H1 (cell line): Measurements from ENCODE around the gene MYL3. TPM values are rescaled to one million over a fixed set of nuclear protein-coding genes. Genes with fewer than 3 reads are reported as not detected.

Experiments
- CTCF ChIA-PET: fragments of 300-600 bp; sonication (Branson Sonifier 250); formaldehyde crosslinking; loops from one replicate; lab custom pipeline; 2021; ENCODE audit not compliant: partially characterized antibody; lab: Charles Lee
- POLR2A ChIA-PET: fragments of 300-600 bp; sonication (Branson Sonifier 250); formaldehyde crosslinking; loops from one replicate; lab custom pipeline; 2021; ENCODE audit warnings: inconsistent platforms; ENCODE audit not compliant: partially characterized antibody; lab: Charles Lee
- DNase-seq, 2 experiments: peaks; one replicate each; pipeline versions ENCODE4 v3.0.0 to v3.0.0-alpha.2; 2010 to 2022; ENCODE audit warnings: low spot score in 2 of 2, low read depth in 1 of 2, mixed read lengths in 1 of 2
- FAIRE-seq: peaks from 2 replicates; lab custom pipeline; 2011; peaks lifted over from hg19 to GRCh38; lab: Jason Lieb, UNC
- H2AFZ ChIP-seq: 2 replicates; pipeline ENCODE4 v1.8.1; 2012; ENCODE audit warnings: low read length, inconsistent platforms
- H2AK5ac ChIP-seq: 2 replicates; pipeline ENCODE4 v1.6.1; 2013; ENCODE audit warnings: low read depth, low read length
- H2BK120ac ChIP-seq: replicated peaks from 2 replicates; pipeline ENCODE3; 2013; ENCODE audit warnings: low read depth, low read length, inconsistent platforms
- H2BK12ac ChIP-seq: 2 replicates; pipeline ENCODE4 v1.6.1; 2013; ENCODE audit warnings: low read depth, low read length
- H2BK15ac ChIP-seq: 2 replicates; pipeline ENCODE4 v1.6.1; 2013; ENCODE audit warnings: low read length
- H2BK20ac ChIP-seq: 2 replicates; pipeline ENCODE4 v1.6.1; 2013; ENCODE audit warnings: low read length
- H2BK5ac ChIP-seq: 2 replicates; pipeline ENCODE4 v1.6.1; 2013; ENCODE audit warnings: low read depth, low read length
- H3K14ac ChIP-seq: 2 replicates; pipeline ENCODE4 v1.6.1; 2013; ENCODE audit warnings: inconsistent platforms; ENCODE audit not compliant: insufficient read length
- H3K18ac ChIP-seq: 2 replicates; pipeline ENCODE4 v1.6.1; 2013; ENCODE audit warnings: low read length; ENCODE audit errors: extremely low read depth
- H3K23ac ChIP-seq: 2 replicates; pipeline ENCODE4 v1.6.1; 2013; ENCODE audit warnings: inconsistent platforms; ENCODE audit not compliant: insufficient read length
- H3K23me2 ChIP-seq: 2 replicates; pipeline ENCODE4 v1.6.1; 2013; ENCODE audit warnings: low read depth, low read length
- H3K27ac ChIP-seq: 2 replicates; pipeline ENCODE4 v1.6.1; 2011; ENCODE audit warnings: low read depth, low read length, inconsistent platforms
- H3K27me3 ChIP-seq, 4 experiments: replicated peaks in 1 of 4; 1 replicate in 1 of 4; 2 replicates in 3 of 4; pipeline versions ENCODE4 v1.6.1 to v1.8.1; 2011 to 2013; ENCODE audit warnings: low read length in 3 of 4, mild to moderate bottlenecking in 3 of 4, inconsistent platforms in 2 of 4, mixed read lengths in 2 of 4, moderate library complexity in 1 of 4; ENCODE audit not compliant: control insufficient read depth in 3 of 4, insufficient read depth in 3 of 4; ENCODE audit errors: extremely low read depth in 1 of 4
- H3K36me3 ChIP-seq, 4 experiments: 2 replicates each; pipeline versions ENCODE4 v1.6.1 to v1.8.1; 2011 to 2013; ENCODE audit warnings: mild to moderate bottlenecking in 4 of 4, low read length in 3 of 4, moderate library complexity in 2 of 4, control low read depth in 1 of 4, inconsistent platforms in 1 of 4; ENCODE audit not compliant: insufficient read depth in 4 of 4, control insufficient read depth in 2 of 4
- H3K4ac ChIP-seq: replicated peaks from 2 replicates; pipeline ENCODE3; 2013; ENCODE audit warnings: low read length, low read depth, mixed read lengths, inconsistent platforms; ENCODE audit not compliant: insufficient read length
- H3K4me1 ChIP-seq, 4 experiments: replicated peaks in 1 of 4; 1 replicate in 1 of 4; 2 replicates in 3 of 4; pipeline versions ENCODE4 v1.6.1 to v1.8.1; 2011 to 2013; ENCODE audit warnings: low read length in 3 of 4, inconsistent platforms in 2 of 4, mixed read lengths in 1 of 4; ENCODE audit not compliant: insufficient read depth in 4 of 4, control insufficient read depth in 3 of 4
- H3K4me2 ChIP-seq, 2 experiments: 2 replicates each; pipeline versions ENCODE4 v1.6.1 to v1.8.1; 2011 to 2013; ENCODE audit warnings: low read depth in 2 of 2, low read length in 2 of 2, control low read depth in 1 of 2, inconsistent platforms in 1 of 2, mild to moderate bottlenecking in 1 of 2; ENCODE audit not compliant: insufficient read depth in 1 of 2
- H3K4me3 ChIP-seq, 4 experiments: fragments of 200-600, 300-600 bp in 1 of 4; sonication (generic), shearing (Covaris generic), sonication (Bioruptor Twin) in 1 of 4; 2 replicates each; pipeline versions ENCODE4 v1.5.1 to v1.8.1; 2011 to 2016; ENCODE audit warnings: low read length in 4 of 4, low read depth in 3 of 4, control low read depth in 2 of 4, inconsistent platforms in 2 of 4, mild to moderate bottlenecking in 2 of 4, mixed read lengths in 1 of 4, moderate library complexity in 1 of 4; ENCODE audit not compliant: insufficient read depth in 2 of 4; ENCODE audit errors: extremely low read depth in 1 of 4
- H3K56ac ChIP-seq: replicated peaks from 2 replicates; pipeline ENCODE3; 2013; ENCODE audit warnings: low read depth, mild to moderate bottlenecking, mixed read lengths, low read length, inconsistent platforms; ENCODE audit not compliant: insufficient read length
- H3K79me1 ChIP-seq: 2 replicates; pipeline ENCODE4 v1.6.1; 2013; ENCODE audit warnings: low read depth, low read length, control low read depth
- H3K79me2 ChIP-seq, 2 experiments: 2 replicates each; pipeline versions ENCODE4 v1.6.1 to v1.8.1; 2012 to 2013; ENCODE audit warnings: low read length in 2 of 2, mild to moderate bottlenecking in 2 of 2, inconsistent platforms in 1 of 2; ENCODE audit not compliant: insufficient read depth in 2 of 2, control insufficient read depth in 1 of 2
- H3K9ac ChIP-seq, 4 experiments: replicated peaks in 1 of 4; 1 replicate in 1 of 4; 2 replicates in 3 of 4; pipeline versions ENCODE4 v1.6.1 to v1.8.1; 2011 to 2013; ENCODE audit warnings: low read depth in 3 of 4, low read length in 3 of 4, control low read depth in 2 of 4, mild to moderate bottlenecking in 2 of 4, moderate library complexity in 2 of 4, inconsistent platforms in 1 of 4; ENCODE audit errors: extremely low read depth in 1 of 4
- H3K9me3 ChIP-seq, 2 experiments: 2 replicates each; pipeline versions ENCODE4 v1.6.1 to v1.8.1; 2012 to 2013; ENCODE audit warnings: mild to moderate bottlenecking in 2 of 2, moderate library complexity in 2 of 2, control low read depth in 1 of 2, inconsistent platforms in 1 of 2, low read depth in 1 of 2, low read length in 1 of 2, mixed read lengths in 1 of 2; ENCODE audit not compliant: insufficient read depth in 2 of 2
- H4K20me1 ChIP-seq, 2 experiments: replicated peaks in 1 of 2; 2 replicates each; pipeline versions ENCODE3 to v1.8.1; 2011 to 2013; ENCODE audit warnings: inconsistent platforms in 2 of 2, low read length in 2 of 2, mild to moderate bottlenecking in 1 of 2; ENCODE audit not compliant: insufficient read depth in 2 of 2, control insufficient read depth in 1 of 2
- H4K5ac ChIP-seq: 2 replicates; pipeline ENCODE4 v1.6.1; 2013; ENCODE audit warnings: low read length, low read depth, mixed read lengths, inconsistent platforms; ENCODE audit not compliant: insufficient read length
- H4K8ac ChIP-seq: 2 replicates; pipeline ENCODE4 v1.8.0; 2013; ENCODE audit warnings: mild to moderate bottlenecking, moderate library complexity, low read length, inconsistent platforms; ENCODE audit not compliant: insufficient read depth; ENCODE audit errors: extremely low read depth
- H4K91ac ChIP-seq: replicated peaks from 2 replicates; pipeline ENCODE3; 2013; ENCODE audit warnings: low read length, mixed read lengths, inconsistent platforms; ENCODE audit not compliant: insufficient read length
- BRCA1 ChIP-seq: IDR thresholded peaks from 2 replicates; pipeline ENCODE4 v1.6.1; 2012; ENCODE audit warnings: low read depth, low read length, improper control_type of control experiment
- HDAC6 ChIP-seq: IDR thresholded peaks from one replicate; pipeline ENCODE4 v1.7.1; 2012; ENCODE audit warnings: low read depth, mild to moderate bottlenecking, inconsistent platforms, low read length, moderate library complexity
- WGBS, 2 experiments: shearing (Covaris generic) in 1 of 2; methylation state at CpG; one replicate each; pipeline versions ENCODE4 v1.1.6 to v1.1.7; 2013 to 2015; ENCODE audit warnings: low lambda C conversion rate in 2 of 2, mixed read lengths in 2 of 2, inconsistent platforms in 1 of 2, low coverage in 1 of 2, missing lambda C conversion rate in 1 of 2; ENCODE audit not compliant: insufficient replicate concordance in 2 of 2, insufficient coverage in 1 of 2, insufficient read length in 1 of 2; ENCODE audit errors: extremely low coverage in 1 of 2, missing lambda C conversion rate in 1 of 2; 5-methylcytosine and 5-hydroxymethylcytosine counted together
- polyA plus RNA-seq, 7 experiments: library from polyadenylated mRNA; depleted of rRNA in 3 of 7; stranded (reverse) in 5 of 7; unstranded in 2 of 7; fragments of >200 nt in 5 of 7; fragments of 200-250 nt in 2 of 7; gene quantifications; 1 replicate in 5 of 7; 2 replicates in 1 of 7; 4 replicates in 1 of 7; pipeline versions ENCODE4 v1.2.1 to v1.2.3, GENCODE V29; 2011 to 2013; ENCODE audit warnings: missing spikeins in 2 of 7, mixed read lengths in 2 of 7
- total RNA-seq: library from RNA; stranded (reverse); fragmentation: NEBNext Ultra II Directional; extraction: Animal tissue kit (Norgen Biotek cat#: 25700); gene quantifications from 2 replicates; pipeline ENCODE4 v1.2.1, GENCODE V29; 2021

MYL3 gene
- total and polyA plus RNA-seq, 2 of the 8 experiments (the other 6 are each of a cell fraction or from before 2014, with no cell fraction given) = 0.06 TPM; not detected in 1

GRCh38 chr3:46869440-46869839 is 6.2 kb upstream of the MYL3 start:
- Histone ChIP-seq H3K79me2 (no peaks in the 10 kb centered on the region), H3K4me3 (no peak overlapping the region), H3K4me1 (peaks cover 0 to 7% (median 0%) of the 10 kb centered on the region in 4 experiments; a peak in 2 of 7 replicates), H4K5ac (no peak overlapping the region), H2AFZ (no peak overlapping the region), H3K18ac (no peak overlapping the region; the same call in 1 of the 2 replicates), H4K8ac (no peak overlapping the region), H3K36me3 (no peaks in the 10 kb centered on the region), H2BK5ac (no peak overlapping the region), H2BK12ac (peak overlapping the region; percentile 75; the same call in 1 of the 2 replicates), H3K9me3 (no peaks in the 10 kb centered on the region), H3K9ac (no peak overlapping the region), H3K4me2 (no peak overlapping the region), H3K23me2 (no peaks in the 10 kb centered on the region)
- WGBS, 2 experiments = 92% methylated on average over 10 of the region's 10 CpGs; no CpG with 5 or more reads in 1 of the 2 experiments
- CTCF ChIA-PET = interaction anchor here (1.6 to 4.4 kb wide), 4 partner anchors 10 to 40 kb away, joined by 8 to 88 read pairs (median 34); no protein-coding TSS in a partner anchor
- TF ChIP-seq HDAC6 (no peak), BRCA1 (no peak)
- TF ChIP-seq, all 59 proteins: peak for 0
- DNase-seq (no peak), FAIRE-seq (no peak)
- Histone ChIP-seq H4K91ac (peak overlapping the region; percentile 62), H4K20me1 (no peaks in the 10 kb centered on the region), H2BK15ac (no peak overlapping the region), H3K14ac (no peak overlapping the region), H3K23ac (no peak overlapping the region), H2AK5ac (no peak overlapping the region), H3K27ac (no peak overlapping the region), H2BK20ac (no peak overlapping the region), H3K56ac (no peak overlapping the region), H2BK120ac (no peak overlapping the region), H3K4ac (peak overlapping the region; percentile 49), H3K79me1 (no peaks in the 10 kb centered on the region), H3K27me3 (peaks cover 0 to 15% (median 7%) of the 10 kb centered on the region in 4 experiments; a peak in 3 of 7 replicates)
- POLR2A ChIA-PET = no interaction called here
